H9 (cell line): ENCODE data around the gene FREY1. TPM values are rescaled to one million over a fixed set of nuclear protein-coding genes. Genes with fewer than 3 reads are reported as not detected.

Source experiments
- DNase-seq: peaks from one replicate; pipeline ENCODE4 v3.0.0-alpha.2; 2017
- H2AFZ ChIP-seq: one replicate; pipeline ENCODE4 v1.6.1; 2013; ENCODE audit warnings: mild to moderate bottlenecking, low read length, control low read depth, moderate library complexity
- H2AK5ac ChIP-seq: 2 replicates; pipeline ENCODE4 v1.6.1; 2013; ENCODE audit warnings: low read length, control low read depth, mixed read lengths; ENCODE audit not compliant: insufficient read length
- H2BK120ac ChIP-seq: one replicate; pipeline ENCODE4 v1.6.1; 2013; ENCODE audit warnings: low read depth, mild to moderate bottlenecking, low read length, control low read depth, inconsistent platforms; ENCODE audit not compliant: poor library complexity, severe bottlenecking
- H2BK12ac ChIP-seq: 2 replicates; pipeline ENCODE4 v1.6.1; 2013; ENCODE audit warnings: low read length, control low read depth, mixed read lengths, low read depth; ENCODE audit not compliant: insufficient read length
- H2BK15ac ChIP-seq: 2 replicates; pipeline ENCODE4 v1.6.1; 2013; ENCODE audit warnings: low read depth, low read length, control low read depth
- H2BK20ac ChIP-seq: one replicate; pipeline ENCODE4 v1.6.1; 2013; ENCODE audit warnings: low read depth, mild to moderate bottlenecking, low read length, control low read depth, inconsistent platforms; ENCODE audit not compliant: poor library complexity, severe bottlenecking
- H2BK5ac ChIP-seq: 2 replicates; pipeline ENCODE4 v1.6.1; 2013; ENCODE audit warnings: low read length, control low read depth, mixed read lengths; ENCODE audit not compliant: insufficient read length
- H3K14ac ChIP-seq: 2 replicates; pipeline ENCODE4 v1.6.1; 2013; ENCODE audit warnings: low read length, control low read depth; ENCODE audit not compliant: insufficient read depth
- H3K18ac ChIP-seq: 2 replicates; pipeline ENCODE4 v1.6.1; 2013; ENCODE audit warnings: low read depth, mild to moderate bottlenecking, mixed read lengths, low read length, control low read depth; ENCODE audit not compliant: insufficient read length
- H3K23ac ChIP-seq: 2 replicates; pipeline ENCODE4 v1.6.1; 2013; ENCODE audit warnings: low read length, control low read depth, mixed read lengths, low read depth; ENCODE audit not compliant: insufficient read length
- H3K23me2 ChIP-seq: 2 replicates; pipeline ENCODE4 v1.6.1; 2013; ENCODE audit warnings: low read depth, mild to moderate bottlenecking, mixed read lengths, low read length, control low read depth; ENCODE audit not compliant: insufficient read length, poor library complexity, severe bottlenecking
- H3K27ac ChIP-seq: 2 replicates; pipeline ENCODE4 v1.5.1; 2013; ENCODE audit warnings: low read length, control low read depth, mixed read lengths, low read depth; ENCODE audit not compliant: insufficient read length
- H3K27me3 ChIP-seq: 2 replicates; pipeline ENCODE4 v1.6.1; 2013; ENCODE audit warnings: low read length, control low read depth, inconsistent platforms; ENCODE audit not compliant: insufficient read depth
- H3K4ac ChIP-seq: 2 replicates; pipeline ENCODE4 v1.6.1; 2013; ENCODE audit warnings: low read depth, mild to moderate bottlenecking, control low read depth, inconsistent platforms, low read length, moderate library complexity
- H3K4me1 ChIP-seq: 2 replicates; pipeline ENCODE4 v1.6.1; 2013; ENCODE audit warnings: low read length, control low read depth, inconsistent platforms; ENCODE audit not compliant: insufficient read depth
- H3K4me2 ChIP-seq: 2 replicates; pipeline ENCODE4 v1.6.1; 2013; ENCODE audit warnings: low read length, control low read depth, mixed read lengths; ENCODE audit not compliant: insufficient read length, insufficient read depth
- H3K56ac ChIP-seq: 2 replicates; pipeline ENCODE4 v1.6.1; 2013; ENCODE audit warnings: low read depth, mild to moderate bottlenecking, mixed read lengths, low read length, control low read depth; ENCODE audit not compliant: insufficient read length
- H3K79me1 ChIP-seq: 2 replicates; pipeline ENCODE4 v1.6.1; 2013; ENCODE audit warnings: low read depth, mild to moderate bottlenecking, moderate library complexity, low read length, control low read depth, inconsistent platforms; ENCODE audit not compliant: insufficient read depth, poor library complexity, severe bottlenecking
- H3K79me2 ChIP-seq: 2 replicates; pipeline ENCODE4 v1.6.1; 2013; ENCODE audit warnings: low read length, control low read depth, inconsistent platforms; ENCODE audit not compliant: insufficient read depth
- H3K9ac ChIP-seq: 2 replicates; pipeline ENCODE4 v1.6.1; 2013; ENCODE audit warnings: low read length, control low read depth, mixed read lengths; ENCODE audit not compliant: insufficient read length; ENCODE audit errors: extremely low read depth
- H3K9me3 ChIP-seq: one replicate; pipeline ENCODE4 v1.6.1; 2013; ENCODE audit warnings: low read depth, low read length, inconsistent platforms; ENCODE audit not compliant: control insufficient read depth
- H3T11ph ChIP-seq: one replicate; pipeline ENCODE4 v1.6.1; 2013; ENCODE audit warnings: mild to moderate bottlenecking, low read length, control low read depth, inconsistent platforms
- H4K20me1 ChIP-seq: one replicate; pipeline ENCODE4 v1.6.1; 2013; ENCODE audit not compliant: control insufficient read depth, insufficient read length, insufficient read depth
- H4K5ac ChIP-seq: 2 replicates; pipeline ENCODE4 v1.6.1; 2013; ENCODE audit warnings: low read depth, mild to moderate bottlenecking, mixed read lengths, low read length, control low read depth; ENCODE audit not compliant: insufficient read length
- H4K8ac ChIP-seq: replicated peaks from 2 replicates; pipeline ENCODE4 v1.6.1; 2013; ENCODE audit warnings: low read length, control low read depth, mixed read lengths, low read depth; ENCODE audit not compliant: insufficient read length
- H4K91ac ChIP-seq: 2 replicates; pipeline ENCODE4 v1.6.1; 2013; ENCODE audit warnings: low read depth, mild to moderate bottlenecking, moderate library complexity, mixed read lengths, low read length, control low read depth; ENCODE audit not compliant: insufficient read length
- H3K27ac Mint-ChIP-seq, 3 experiments: 2 replicates in 2 of 3; 3 replicates in 1 of 3; pipeline ENCODE4 v1.8.0; 2020 to 2021; ENCODE audit warnings: mixed read lengths in 3 of 3, mild to moderate bottlenecking in 1 of 3, moderate library complexity in 1 of 3
- H3K27me3 Mint-ChIP-seq: 2 replicates; pipeline ENCODE4 v1.8.0; 2021; ENCODE audit warnings: low read depth, mild to moderate bottlenecking, moderate library complexity, mixed read lengths
- H3K36me3 Mint-ChIP-seq, 3 experiments: 2 replicates in 2 of 3; 3 replicates in 1 of 3; pipeline ENCODE4 v1.8.0; 2020 to 2021; ENCODE audit warnings: low read depth in 3 of 3, mixed read lengths in 3 of 3; ENCODE audit not compliant: insufficient read depth in 1 of 3
- H3K4me1 Mint-ChIP-seq, 2 experiments: 2 replicates each; pipeline ENCODE4 v1.8.0; 2020; ENCODE audit warnings: mixed read lengths in 2 of 2
- H3K4me3 Mint-ChIP-seq, 2 experiments: 2 replicates in 1 of 2; 3 replicates in 1 of 2; pipeline ENCODE4 v1.8.0; 2020 to 2021; ENCODE audit warnings: mild to moderate bottlenecking in 2 of 2, mixed read lengths in 2 of 2, moderate library complexity in 1 of 2
- H3K9me3 Mint-ChIP-seq, 2 experiments: 2 replicates in 1 of 2; 3 replicates in 1 of 2; pipeline ENCODE4 v1.8.0; 2020; ENCODE audit warnings: mild to moderate bottlenecking in 2 of 2, mixed read lengths in 2 of 2, moderate library complexity in 1 of 2
- CTCF ChIP-seq: fragments of 200-600 bp; sonication (generic); conservative IDR thresholded peaks from 3 replicates; pipeline ENCODE4 v1.8.0; 2021; ENCODE audit warnings: antibody characterized with exemption, mild to moderate bottlenecking
- WGBS: extraction: QIAGEN DNeasy Blood & Tissue Kit; methylation state at CpG from one replicate; pipeline ENCODE4 v1.1.7; 2013; ENCODE audit warnings: missing lambda C conversion rate, low lambda C conversion rate, mixed read lengths; ENCODE audit not compliant: insufficient read length; ENCODE audit errors: extremely low coverage; 5-methylcytosine and 5-hydroxymethylcytosine counted together
- total RNA-seq: library from RNA; stranded (reverse); gene quantifications from 2 replicates; pipeline ENCODE4 v1.2.1, GENCODE V29; 2021

FREY1 gene
- total RNA-seq, 1 experiment from 2014 or later, result 2.1 TPM

- H2BK15ac ChIP-seq, result no peak overlapping the region
- no peak for TF ChIP-seq CTCF
- no peak overlapping the region for H4K5ac ChIP-seq
- no peaks in the 10 kb centered on the region for H3K27me3 Mint-ChIP-seq
- H3K27ac ChIP-seq, result no peak overlapping the region
- H4K8ac ChIP-seq, result no peak overlapping the region
- H3K23me2 ChIP-seq, result no peaks in the 10 kb centered on the region
- no peaks in the 10 kb centered on the region for H3K9me3 ChIP-seq
- H2BK12ac ChIP-seq, result no peak overlapping the region
- no peak overlapping the region for H2AFZ ChIP-seq
- no peak overlapping the region for H4K91ac ChIP-seq
- no CpG with 5 or more reads among the region's 12 CpGs for WGBS
- peaks cover 3 to 43% (median 41%) of the 10 kb centered on the region in 3 experiments for H3K36me3 Mint-ChIP-seq
- peaks cover 4 to 5% of the 10 kb centered on the region in 2 experiments for H3K4me1 Mint-ChIP-seq
- H2BK20ac ChIP-seq, result no peak overlapping the region
- H3K56ac ChIP-seq, result no peak overlapping the region
- H3K79me2 ChIP-seq, result no peaks in the 10 kb centered on the region
- H2BK120ac ChIP-seq, result no peak overlapping the region
- no peak overlapping the region for H3K4me2 ChIP-seq
- no peaks in the 10 kb centered on the region for H3K27me3 ChIP-seq
- H3K4ac ChIP-seq, result no peak overlapping the region
- H3K18ac ChIP-seq, result no peak overlapping the region
- no peak overlapping the region for H3K4me3 Mint-ChIP-seq
- no peaks in the 10 kb centered on the region for H3K9me3 Mint-ChIP-seq
- no peak overlapping the region for H3T11ph ChIP-seq
- no peaks in the 10 kb centered on the region for H4K20me1 ChIP-seq
- no peak overlapping the region for H3K14ac ChIP-seq
- H2AK5ac ChIP-seq, result no peak overlapping the region
- no peaks in the 10 kb centered on the region for H3K4me1 ChIP-seq
- DNase-seq, result no peak
- H3K23ac ChIP-seq, result no peak overlapping the region
- no peak overlapping the region for H3K27ac Mint-ChIP-seq
- H3K79me1 ChIP-seq, result no peaks in the 10 kb centered on the region
- H3K9ac ChIP-seq, result no peak overlapping the region
- no peak overlapping the region for H2BK5ac ChIP-seq
Measured at GRCh38 chr11:45869551-45869950, 37.5 kb downstream of the FREY1 start.
